ENCODE results near the gene TRIM67. TPM values are rescaled to one million over a fixed set of nuclear protein-coding genes. Genes with fewer than 3 reads are reported as not detected.

TRIM67 gene
- total and polyA plus RNA-seq, 9 of the 15 experiments (the other 6 are each of a cell fraction or from before 2014, with no cell fraction given), result 0.04 to 0.60 (median 0.31) TPM

DNA sequence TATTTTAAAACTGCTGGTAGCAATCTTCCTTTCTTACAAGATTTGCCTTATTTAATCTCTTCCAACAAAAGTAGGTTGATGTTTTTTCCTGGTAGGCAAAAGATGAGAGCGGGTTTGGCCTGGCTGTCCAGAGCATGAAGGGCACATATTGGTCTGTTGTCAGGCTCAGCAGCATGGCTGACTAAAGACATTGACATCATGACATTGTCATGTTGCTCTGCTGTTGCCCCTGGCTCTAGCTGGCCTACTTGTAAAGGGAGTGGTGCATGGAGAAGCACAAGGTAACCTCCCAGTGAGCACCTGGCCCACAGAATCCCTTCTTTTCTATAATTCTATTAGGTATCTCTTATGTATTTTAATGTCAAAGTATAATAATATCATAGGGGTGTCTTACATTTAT, 102.8 kb downstream of the TRIM67 start:
- TF ChIP-seq ZNF830 (CRISPR knock-in tag; IDR thresholded peaks at IDR 0.05) (no peak), STAT5A (IDR thresholded peaks at IDR 0.05; ENCODE audit: borderline replicate concordance, low read length) (no peak), ZNF133 (CRISPR knock-in tag; IDR thresholded peaks at IDR 0.05) (no peak), ERF (CRISPR knock-in tag; IDR thresholded peaks at IDR 0.05) (no peak), TCF7L2 (IDR thresholded peaks at IDR 0.05; ENCODE audit: low read depth, low read length) (no peak), KDM4B (IDR thresholded peaks at IDR 0.05; ENCODE audit: borderline replicate concordance in 2 of 2, low read depth in 1 of 2) (no peak), ZNF23 (CRISPR knock-in tag; IDR thresholded peaks at IDR 0.05) (no peak), KLF1 (tag; IDR thresholded peaks at IDR 0.05) (no peak), RBM15 (IDR thresholded peaks at IDR 0.05; ENCODE audit: insufficient read depth, low read length) (no peak), SFPQ (IDR thresholded peaks at IDR 0.05; ENCODE audit: low read depth, low read length) (no peak), CBFA2T3 (IDR thresholded peaks at IDR 0.05) (no peak), ETS2 (tag; IDR thresholded peaks at IDR 0.05; ENCODE audit: borderline replicate concordance, poor library complexity, severe bottlenecking) (no peak), RBM22 (IDR thresholded peaks at IDR 0.05; ENCODE audit: low read depth, low read length, poor library complexity, severe bottlenecking) (no peak), PATZ1 (CRISPR knock-in tag; IDR thresholded peaks at IDR 0.05; ENCODE audit: borderline replicate concordance) (no peak), SIN3A (IDR thresholded peaks at IDR 0.05; ENCODE audit: borderline replicate concordance in 2 of 2, control insufficient read depth in 1 of 2, low read depth in 2 of 2, low read length in 2 of 2) (no peak)
- Histone ChIP-seq H3K27me3 (ENCODE audit: control insufficient read depth in 2 of 2, insufficient read depth in 2 of 2, low read length in 2 of 2) (no peaks in the 10 kb centered on the region), H3K27ac (ENCODE audit: extremely low read depth, low read depth, low read length) (no peak overlapping the region), H4K20me1 (replicated peaks; ENCODE audit: control insufficient read depth, insufficient read depth, low read length) (no peaks in the 10 kb centered on the region), H3K4me3 (no peak overlapping the region), H3K9me3 (replicated peaks; ENCODE audit: control insufficient read depth, insufficient read depth, low read depth, low read length) (no peaks in the 10 kb centered on the region), H3K79me2 (ENCODE audit: control insufficient read depth, insufficient read depth, low read length) (no peaks in the 10 kb centered on the region), H3K4me2 (ENCODE audit: insufficient read depth, low read length) (no peak overlapping the region), H3K9me1 (ENCODE audit: control insufficient read depth, insufficient read depth, low read length) (no peaks in the 10 kb centered on the region), H3K4me1 (replicated peaks in 1 of 2; ENCODE audit: control insufficient read depth in 2 of 2, insufficient read depth in 2 of 2, low read length in 2 of 2) (no peaks in the 10 kb centered on the region), H2AFZ (ENCODE audit: low read depth, low read length) (no peak overlapping the region), H3K9ac (ENCODE audit: insufficient read depth in 1 of 2, low read depth in 2 of 2, low read length in 2 of 2) (no peak overlapping the region), H3K36me3 (ENCODE audit: control insufficient read depth, insufficient read depth, low read length) (peaks cover 82% of the 10 kb centered on the region)
- FAIRE-seq (no peak), DNase-seq (ENCODE audit: extremely low read depth in 1 of 4, low spot score in 3 of 4) (no peak), ATAC-seq (no peak)
- intact Hi-C loops (cut with micrococcal nuclease), result no loop called here
- BruUV-seq (replicated peaks), result no TSS peak
- WGBS (ENCODE audit: insufficient coverage, low coverage, missing lambda C conversion rate), result 100% methylated on average over 1 of the region's 1 CpG
- in situ Hi-C loops (cut with MboI), result no loop called here
- POLR2A ChIA-PET, result no interaction called here
- CTCF ChIA-PET (ENCODE audit: low intra/inter-chr PET ratio), result no interaction called here

All from K562 (cell line).